Measurements from ENCODE around the gene DLG2.

The DLG2 gene

GRCh38 chr11:84024266-84024665 is 1602.9 kb downstream of the DLG2 start:
- no peak for DNase-seq

DNA sequence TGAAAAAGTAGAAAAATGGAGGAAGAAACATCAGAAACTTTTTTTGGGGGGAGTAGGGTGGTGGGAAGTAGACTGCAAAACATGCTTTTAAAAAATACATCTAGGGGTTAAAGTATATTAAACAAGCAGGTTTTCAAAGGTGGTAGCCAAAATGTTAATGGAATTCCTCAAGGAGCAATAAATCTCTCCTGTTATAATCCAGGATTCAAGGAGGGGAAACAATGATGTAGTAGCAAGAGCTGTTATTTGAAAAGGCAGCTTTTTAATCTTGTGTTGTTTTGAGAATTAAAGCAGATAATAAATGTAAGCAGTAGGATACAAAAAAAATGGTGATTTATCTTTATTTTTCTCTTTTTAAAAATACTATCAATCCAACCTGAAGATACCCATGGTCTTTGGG is 1604.4 kb downstream of the DLG2 start:
- DNase-seq, result no peak

DNA sequence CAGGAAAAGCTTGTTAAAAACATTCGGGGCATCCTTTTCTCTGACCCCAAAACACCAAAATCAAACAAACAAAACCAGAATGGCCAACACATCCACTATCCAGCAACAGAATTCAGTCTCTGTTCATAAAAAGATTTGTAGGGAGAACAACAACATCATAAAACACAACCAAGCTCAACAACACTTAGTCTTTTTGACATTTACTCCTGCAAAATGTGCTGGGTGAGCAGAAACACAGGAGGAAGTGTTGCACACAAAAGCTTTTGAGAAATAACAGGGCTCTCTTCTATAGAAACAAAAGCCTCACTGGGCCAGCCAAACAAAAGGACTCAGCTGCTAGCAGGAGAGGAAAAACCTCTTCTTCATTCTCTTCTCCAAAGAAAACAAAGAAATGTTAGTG is 1604.9 kb downstream of the DLG2 start:
- DNase-seq, result no peak

DNA sequence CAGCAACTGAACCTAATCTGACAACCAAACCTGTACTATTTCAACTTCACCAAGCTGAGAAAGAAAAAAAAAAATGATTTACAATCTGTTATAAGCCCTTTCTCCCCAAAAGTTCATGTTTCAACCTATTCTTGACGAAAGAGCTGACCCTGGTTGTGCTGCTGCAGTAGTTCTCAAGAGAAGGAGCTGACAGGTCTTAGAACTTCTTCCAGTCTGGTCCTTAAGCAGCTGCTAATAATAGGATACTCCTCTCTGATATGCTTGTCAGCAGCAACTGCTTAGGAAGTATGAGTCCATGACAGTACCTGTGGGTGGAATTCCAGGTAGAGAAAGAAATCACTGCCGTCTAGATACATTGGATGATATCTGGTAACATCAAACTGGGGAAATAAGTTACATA is 1605.9 kb downstream of the DLG2 start:
- DNase-seq, result no peak

- DNase-seq, result no peak
Observed at GRCh38 chr11:84019571-84020194, 1607.5 kb downstream of the DLG2 start.

GRCh38 chr11:84014539-84014938 is 1612.6 kb downstream of the DLG2 start:
- DNase-seq, result no peak

DNA sequence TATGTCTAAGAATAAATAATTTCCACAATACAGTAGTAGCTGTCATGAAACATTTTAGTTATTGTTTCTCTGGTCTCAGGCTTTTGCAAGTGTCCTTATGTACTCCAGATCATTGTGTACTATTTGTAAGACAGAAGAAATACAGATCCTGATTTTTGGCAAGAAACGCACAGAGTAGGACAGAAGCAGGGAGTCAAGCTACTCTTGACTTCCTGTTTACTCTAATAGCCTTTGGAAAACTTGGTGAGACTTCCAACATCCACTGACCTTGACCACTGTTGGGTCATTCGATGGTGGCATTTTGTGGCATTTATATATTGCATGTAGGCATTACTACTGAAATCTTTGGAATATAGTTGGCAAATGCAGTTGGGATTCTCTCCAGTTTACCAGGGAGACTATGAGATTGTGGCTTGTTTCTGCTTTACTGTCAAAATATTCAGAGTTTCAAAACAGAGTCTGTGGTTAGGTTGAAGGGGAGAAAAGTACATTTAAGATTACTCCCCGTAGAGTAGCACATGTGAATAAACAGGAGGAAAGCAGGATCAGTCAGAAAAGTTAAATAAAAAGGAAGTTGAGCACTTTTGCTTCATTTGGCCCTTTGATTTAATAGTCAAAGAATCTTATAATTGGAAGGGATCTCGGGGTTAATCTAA is 1614.8 kb downstream of the DLG2 start:
- DNase-seq, result no peak

- no peak for DNase-seq
Observed at GRCh38 chr11:84003181-84003580, 1624.0 kb downstream of the DLG2 start.

DNA sequence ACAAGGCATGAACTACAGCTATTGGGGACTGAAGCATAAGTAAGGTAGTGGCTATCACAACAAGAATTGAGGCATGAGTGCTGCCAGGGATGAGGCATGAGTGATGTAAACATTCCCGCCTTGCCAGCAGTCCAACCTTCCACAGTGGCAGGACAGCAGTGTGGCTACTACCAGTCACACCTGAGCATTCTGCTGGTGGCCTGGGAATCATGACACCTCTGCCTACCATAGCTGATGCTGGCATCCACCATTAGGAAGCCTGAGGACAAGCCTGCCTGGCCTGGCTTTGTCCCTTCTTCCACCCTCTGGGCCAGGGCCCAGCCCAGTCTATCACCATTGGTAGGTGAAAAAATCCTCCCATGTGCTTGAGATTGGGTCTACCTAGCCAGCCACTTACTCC is 1628.2 kb downstream of the DLG2 start:
- DNase-seq, result no peak

- DNase-seq, result no peak
Observed at GRCh38 chr11:83990160-83990733, 1636.9 kb downstream of the DLG2 start.

DNA sequence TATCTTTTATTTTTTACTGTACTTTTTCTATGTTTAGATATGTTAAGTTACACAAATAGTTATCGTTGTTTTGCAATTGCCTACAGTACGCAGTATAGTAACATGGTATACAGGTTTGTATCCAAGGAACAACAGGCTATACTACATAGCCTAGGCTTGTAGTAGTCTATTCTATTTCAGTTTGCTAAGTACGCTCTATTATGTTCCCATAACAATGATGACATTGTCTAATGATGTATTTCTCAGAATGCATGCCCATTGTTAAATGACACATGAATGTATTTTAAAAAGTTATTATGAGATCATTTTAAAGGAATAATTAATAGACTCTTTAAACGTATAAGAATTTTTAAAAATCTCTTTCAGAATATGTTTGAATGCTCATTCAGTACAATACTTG is 1644.3 kb downstream of the DLG2 start:
- DNase-seq, result no peak

DNA sequence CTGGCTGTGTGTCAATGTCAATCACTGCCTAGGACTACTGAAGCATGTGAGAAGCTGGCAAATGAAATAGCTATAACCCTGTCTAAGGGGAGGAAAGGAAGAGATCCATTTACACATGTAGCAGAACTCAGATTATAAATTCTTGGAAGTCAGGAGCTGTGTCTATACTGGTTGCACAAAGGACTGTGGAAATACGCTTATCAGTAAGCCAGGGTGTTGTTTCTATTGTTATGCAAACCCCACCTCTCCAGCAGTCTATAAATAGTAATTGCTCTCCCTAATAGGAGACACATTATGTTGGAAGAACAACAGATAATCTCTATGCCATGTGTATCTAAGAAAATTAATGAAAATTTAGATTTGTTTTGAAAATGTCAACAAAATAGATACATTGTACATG is 1647.6 kb downstream of the DLG2 start:
- no peak for DNase-seq

- DNase-seq, result no peak
Observed at GRCh38 chr11:83978942-83979341, 1648.2 kb downstream of the DLG2 start.

DNA sequence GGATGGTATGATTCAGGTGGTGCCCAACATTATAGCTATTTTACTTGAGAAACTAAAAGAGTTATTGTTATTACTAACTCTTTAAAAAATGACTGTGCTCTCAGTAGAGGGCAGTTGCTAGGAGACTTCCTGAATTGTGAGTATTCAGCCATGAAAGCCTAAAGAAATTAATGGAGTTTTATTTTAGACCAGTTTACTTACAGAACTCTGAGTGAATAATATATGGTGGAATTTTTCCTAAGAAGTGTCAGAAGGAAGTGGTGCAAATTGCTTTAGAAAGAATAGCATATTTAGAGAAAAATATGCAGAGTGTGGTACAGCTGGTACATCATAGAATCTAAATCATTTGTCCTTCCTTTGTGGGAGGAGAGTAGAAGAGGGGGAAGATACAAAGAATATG is 1651.1 kb downstream of the DLG2 start:
- no peak for DNase-seq

GRCh38 chr11:83972536-83972935 is 1654.6 kb downstream of the DLG2 start:
- DNase-seq, result no peak

- DNase-seq, result no peak
Observed at GRCh38 chr11:83971063-83971462, 1656.1 kb downstream of the DLG2 start.

DNA sequence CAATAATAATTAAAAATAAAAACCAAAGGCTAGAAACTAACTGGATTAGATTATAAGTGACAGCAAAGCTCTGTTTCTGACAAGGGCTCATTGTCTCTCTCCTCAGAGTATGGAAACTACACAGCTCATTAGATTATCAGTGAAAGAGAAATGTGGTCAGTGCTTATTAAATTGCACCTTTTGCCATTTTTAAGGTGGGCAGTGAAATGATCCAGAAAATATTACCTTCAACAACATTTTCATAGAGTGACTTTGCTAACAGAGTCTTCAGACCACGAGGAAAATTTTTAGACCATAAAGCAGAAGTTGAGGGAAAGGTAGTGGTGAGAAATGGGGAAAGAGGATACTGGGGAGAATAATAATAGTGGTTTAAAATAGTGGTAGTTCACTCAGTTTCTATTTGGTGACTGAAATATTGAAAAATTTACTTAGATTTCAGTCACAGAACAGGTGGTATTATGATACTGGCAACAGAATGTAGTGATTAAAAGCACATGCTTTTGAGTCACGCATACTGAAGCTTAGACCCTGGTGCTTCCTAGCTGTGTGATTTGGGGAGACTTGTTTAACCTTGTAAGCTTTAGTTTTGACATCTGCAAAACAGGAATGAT is 1657.0 kb downstream of the DLG2 start:
- DNase-seq, result no peak

- no peak for DNase-seq
Observed at GRCh38 chr11:83957038-83957900, 1669.9 kb downstream of the DLG2 start.

- DNase-seq, result no peak
Observed at GRCh38 chr11:83956119-83956697, 1670.9 kb downstream of the DLG2 start.

DNA sequence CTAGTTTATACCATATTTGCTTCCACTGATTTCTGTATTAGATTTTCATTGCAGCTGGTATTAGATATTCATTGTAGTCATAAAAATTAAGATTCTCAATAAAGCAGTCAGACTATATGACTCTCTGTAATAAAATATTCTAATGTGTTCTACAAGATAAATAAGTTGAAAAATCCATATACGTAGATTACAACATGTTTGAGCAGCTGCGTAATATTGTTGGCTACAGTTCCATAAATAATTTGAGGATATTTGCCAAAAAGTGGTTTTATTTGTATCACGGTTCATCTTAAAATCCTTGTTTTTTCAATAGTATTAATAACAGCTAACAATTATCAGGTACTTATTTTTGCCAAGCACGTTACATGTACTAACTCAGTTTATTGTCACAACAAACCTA is 1672.4 kb downstream of the DLG2 start:
- DNase-seq, result no peak

GRCh38 chr11:83951521-83951920 is 1675.6 kb downstream of the DLG2 start:
- DNase-seq, result no peak

DNA sequence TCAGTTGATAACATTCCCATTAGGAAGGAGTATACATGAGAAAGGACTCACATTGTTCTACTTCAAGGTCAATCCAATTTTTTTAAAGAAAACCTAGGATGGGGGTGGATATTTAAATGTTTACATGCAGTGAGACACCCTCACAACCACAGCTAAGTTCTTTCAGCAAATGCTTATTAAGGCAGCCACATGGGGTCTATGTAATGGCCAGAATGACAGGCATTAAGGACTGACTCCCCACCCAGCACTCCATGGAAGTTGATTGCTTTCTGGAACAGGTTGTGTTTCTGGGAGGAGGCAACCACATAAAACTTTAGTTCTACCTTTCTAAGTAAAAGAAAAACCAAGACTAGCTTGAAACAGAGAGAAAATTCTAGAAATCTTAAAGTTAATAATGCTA is 1678.9 kb downstream of the DLG2 start:
- no peak for DNase-seq

GRCh38 chr11:83945976-83946375 is 1681.2 kb downstream of the DLG2 start:
- no peak for DNase-seq
